Neutrophil (primary cell): ENCODE measurements around the gene RERGL.
"Not testable (repeated sequence)": the region's sequence is repeated elsewhere in the genome, so short reads cannot be mapped to it uniquely, and the experiment has no call there.

ENCODE experiments used
- H3K27ac ChIP-seq: fragments of 200-600 bp; sonication (generic); 2 replicates; pipeline ENCODE4 v1.5.1; 2016; ENCODE audit warnings: mild to moderate bottlenecking, moderate library complexity
- H3K27me3 ChIP-seq: fragments of 200-600 bp; sonication (generic); 2 replicates; pipeline ENCODE4 v1.6.0; 2016; ENCODE audit warnings: mild to moderate bottlenecking
- H3K36me3 ChIP-seq: fragments of 200-600 bp; sonication (generic); 2 replicates; pipeline ENCODE4 v1.5.1; 2017
- H3K4me1 ChIP-seq, 2 experiments: fragments of 200-600 bp in 1 of 2; sonication (generic) in 1 of 2; 1 replicate in 1 of 2; 2 replicates in 1 of 2; pipeline versions ENCODE4 v1.5.1 to v1.6.1; 2013 to 2016; ENCODE audit warnings: low read depth in 1 of 2, low read length in 1 of 2, mild to moderate bottlenecking in 1 of 2, moderate library complexity in 1 of 2; ENCODE audit not compliant: control insufficient read depth in 1 of 2, insufficient read depth in 1 of 2
- H3K4me3 ChIP-seq, 2 experiments: fragments of 200-600 bp in 1 of 2; sonication (generic) in 1 of 2; 1 replicate in 1 of 2; 2 replicates in 1 of 2; pipeline ENCODE4 v1.5.1; 2013 to 2016; ENCODE audit warnings: low read depth in 1 of 2, low read length in 1 of 2, mild to moderate bottlenecking in 1 of 2, moderate library complexity in 1 of 2
- H3K9me3 ChIP-seq: fragments of 200-600 bp; sonication (generic); 2 replicates; pipeline ENCODE4 v1.5.1; 2016
- CTCF ChIP-seq: fragments of 200-600 bp; sonication (generic); IDR thresholded peaks from 2 replicates; pipeline ENCODE4 v1.5.1; 2016; ENCODE audit warnings: antibody characterized with exemption

Gene RERGL

DNA sequence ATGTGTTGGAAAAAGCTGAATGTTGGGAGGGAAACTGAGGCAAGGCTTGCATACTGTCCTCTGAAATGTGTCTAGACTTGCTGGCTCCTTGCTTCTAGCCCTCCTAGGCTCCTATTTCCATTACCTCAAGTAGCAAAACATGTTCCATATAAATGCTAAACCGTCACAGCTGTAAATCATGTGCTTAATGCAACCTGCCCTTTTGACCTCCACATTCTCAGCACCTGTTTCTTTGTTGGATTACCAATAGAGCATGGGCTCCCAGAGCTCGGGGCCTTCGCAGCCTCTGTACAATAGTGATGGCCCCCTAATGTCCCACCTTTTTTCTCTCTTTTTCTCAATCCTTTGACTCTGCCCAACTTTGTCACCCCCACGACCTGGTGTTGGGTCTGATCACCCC is 23.3 kb downstream of the RERGL start:
- no peak overlapping the region for H3K4me3 ChIP-seq
- no peaks in the 10 kb centered on the region for H3K27me3 ChIP-seq
- no peaks in the 10 kb centered on the region for H3K4me1 ChIP-seq
- no peak overlapping the region for H3K27ac ChIP-seq
- no peaks in the 10 kb centered on the region for H3K9me3 ChIP-seq
- TF ChIP-seq CTCF: no peak
- no peaks in the 10 kb centered on the region for H3K36me3 ChIP-seq

DNA sequence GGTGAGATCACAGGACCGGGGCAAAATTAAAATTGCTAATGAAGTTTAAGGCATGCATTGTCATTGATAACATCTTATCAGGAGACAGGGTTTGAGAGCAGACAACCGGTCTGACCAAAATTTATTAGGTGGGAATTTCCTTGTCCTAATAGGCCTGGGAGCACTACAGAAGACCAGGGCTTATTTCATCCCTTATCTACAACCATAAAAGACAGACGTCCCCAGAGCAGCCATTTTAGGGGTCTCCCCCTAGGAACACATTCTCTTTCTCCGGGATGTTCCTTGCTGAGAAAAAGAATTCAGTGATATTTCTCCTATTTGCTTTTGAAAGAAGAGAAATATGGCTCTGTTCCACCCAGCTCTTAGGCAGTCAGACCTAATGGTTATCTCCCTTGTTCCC is 27.1 kb downstream of the RERGL start:
- H3K27ac ChIP-seq, H3K9me3 ChIP-seq, H3K27me3 ChIP-seq: not testable (repeated sequence)

DNA sequence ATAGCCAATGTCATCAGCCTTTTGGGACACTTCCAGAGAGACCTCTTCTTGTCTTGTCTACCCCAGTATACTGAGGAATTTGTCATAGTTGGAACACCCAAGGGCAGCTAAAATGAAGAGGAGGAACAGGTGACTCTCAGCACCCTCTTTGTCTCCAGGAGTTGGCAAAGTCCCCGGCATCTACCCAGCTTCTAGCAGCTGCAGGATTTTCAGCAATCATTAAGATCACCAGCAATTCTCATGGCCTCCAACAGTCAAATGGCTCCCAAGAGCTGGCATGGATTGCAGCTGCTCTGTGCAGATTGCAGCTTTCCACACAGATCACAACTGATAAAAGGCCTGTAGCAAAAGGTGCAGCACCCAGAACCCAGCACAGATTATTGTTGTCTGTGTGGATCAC is 32.9 kb downstream of the RERGL start:
- Histone ChIP-seq H3K27me3 (no peaks in the 10 kb centered on the region), H3K4me1 (no peaks in the 10 kb centered on the region), H3K36me3 (no peaks in the 10 kb centered on the region), H3K9me3 (no peaks in the 10 kb centered on the region), H3K27ac (no peak overlapping the region), H3K4me3 (no peak overlapping the region)
- TF ChIP-seq CTCF: no peak

More for the DNA sequence above, 27.1 kb downstream of the RERGL start:
- H3K4me1 ChIP-seq, H3K4me3 ChIP-seq, H3K36me3 ChIP-seq: not testable (repeated sequence)

DNA sequence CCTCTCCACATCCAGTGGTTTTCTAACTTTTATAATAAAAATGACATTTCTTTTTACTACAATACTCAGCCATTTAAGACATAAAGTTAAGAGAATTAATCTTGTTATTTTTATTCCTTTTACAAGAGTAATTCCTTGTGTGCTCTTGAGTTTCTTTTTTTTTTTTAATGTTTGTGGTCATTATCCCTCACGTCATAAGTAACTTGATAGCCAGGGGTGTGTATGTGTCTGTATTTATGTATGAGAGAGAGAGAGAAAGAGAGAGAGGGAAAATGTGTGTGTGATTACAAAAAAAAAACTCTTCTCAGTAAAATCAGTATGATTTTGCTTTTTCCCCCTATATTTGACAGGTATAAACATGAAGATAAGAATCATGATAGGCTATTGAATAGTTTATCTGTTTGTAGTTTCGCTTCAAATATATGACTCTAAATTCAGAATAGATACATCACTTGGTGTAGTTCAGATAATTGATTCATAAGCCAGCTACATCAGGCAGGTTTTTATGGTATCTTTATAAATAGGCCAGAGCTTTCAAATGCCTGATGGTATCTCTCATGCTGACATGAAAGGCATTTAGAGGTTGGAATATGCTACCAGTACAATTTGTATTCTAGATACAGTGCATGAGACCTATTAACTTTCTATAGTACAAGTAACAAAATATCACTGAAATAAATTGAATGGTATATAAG is 34.9 kb downstream of the RERGL start:
- Histone ChIP-seq H3K27ac (no peak overlapping the region), H3K4me1 (no peaks in the 10 kb centered on the region), H3K4me3 (no peak overlapping the region), H3K9me3 (no peaks in the 10 kb centered on the region), H3K36me3 (no peaks in the 10 kb centered on the region), H3K27me3 (no peaks in the 10 kb centered on the region)
- TF ChIP-seq CTCF: no peak

- Histone ChIP-seq H3K9me3 (no peaks in the 10 kb centered on the region), H3K4me1 (no peaks in the 10 kb centered on the region), H3K4me3 (no peak overlapping the region), H3K27me3 (no peaks in the 10 kb centered on the region), H3K27ac (no peak overlapping the region), H3K36me3 (no peaks in the 10 kb centered on the region)
- TF ChIP-seq CTCF: no peak
These were observed 44.5 kb downstream of the RERGL start for GRCh38 chr12:18045446-18045992.

DNA sequence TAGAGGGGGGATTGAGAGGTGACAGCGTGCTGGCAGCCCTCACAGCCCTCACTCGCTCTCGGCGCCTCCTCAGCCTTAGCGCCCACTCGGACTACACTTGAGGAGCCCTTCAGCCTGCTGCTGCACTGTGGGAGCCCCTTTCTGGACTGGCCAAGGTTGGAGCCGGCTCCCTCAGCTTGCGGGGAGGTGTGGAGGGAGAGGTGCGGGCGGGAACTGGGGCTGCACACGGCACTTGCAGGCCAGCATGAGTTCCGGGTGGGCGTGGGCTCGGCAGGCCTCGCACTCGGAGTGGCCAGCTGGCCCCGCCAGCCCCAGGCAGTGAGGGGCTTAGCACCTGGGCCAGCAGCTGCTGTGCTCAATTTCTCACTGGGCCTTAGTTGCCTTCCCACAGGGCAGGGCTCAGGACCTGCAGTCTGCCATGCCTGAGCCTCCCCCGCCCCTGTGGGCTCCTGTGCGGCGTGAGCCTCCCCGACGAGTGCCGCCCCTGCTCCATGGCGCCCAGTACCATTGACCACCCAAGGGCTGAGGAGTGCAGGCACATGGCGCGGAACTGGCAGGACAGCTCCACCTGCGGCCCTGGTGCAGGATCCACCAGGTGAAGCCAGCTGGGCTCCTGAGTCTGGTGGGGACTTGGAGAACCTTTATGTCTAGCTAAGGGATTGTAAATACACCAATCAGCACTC is 49.8 kb downstream of the RERGL start:
- not testable (repeated sequence) for H3K4me1 ChIP-seq, H3K36me3 ChIP-seq, H3K9me3 ChIP-seq, H3K4me3 ChIP-seq, H3K27ac ChIP-seq, H3K27me3 ChIP-seq
